Measurements from ENCODE around the gene ADRB1. TPM values are rescaled to one million over a fixed set of nuclear protein-coding genes. Genes with fewer than 3 reads are reported as not detected.

The ADRB1 gene
- total RNA-seq, 4 donors from 2014 or later, result 0.13 to 0.66 (median 0.18) TPM; not detected in 1

GRCh38 chr10:114019226-114019625, 24.4 kb upstream of the ADRB1 start:
- H3K27me3 ChIP-seq, result no peaks in the 10 kb centered on the region
- ATAC-seq (no peak), DNase-seq (no peak)
- H3K4me3 ChIP-seq, result no peak overlapping the region
- in situ Hi-C loops (cut with MboI; ENCODE audit: low sequenced_read_pairs in 4 of 4) (no loop called here), intact Hi-C loops (cut with DNase I; ENCODE audit: low total_unique reads) (no loop called here)
- no peak for TF ChIP-seq POLR2A (IDR thresholded peaks at IDR 0.05)
- no peaks in the 10 kb centered on the region for H3K9me3 ChIP-seq
- H3K4me1 ChIP-seq, result peaks cover 5 to 11% of the 10 kb centered on the region in 2 donors
- H3K36me3 ChIP-seq, result no peaks in the 10 kb centered on the region
- no peak overlapping the region for H3K27ac ChIP-seq

GRCh38 chr10:114021154-114021553, 22.5 kb upstream of the ADRB1 start:
- H3K27me3 ChIP-seq, result no peaks in the 10 kb centered on the region
- no peak overlapping the region for H3K27ac ChIP-seq
- TF ChIP-seq CTCF (IDR thresholded peaks at IDR 0.05 in 4 of 5, conservative IDR thresholded peaks at IDR 0.05 in 1 of 5) (no peak), POLR2A (IDR thresholded peaks at IDR 0.05) (no peak)
- H3K4me1 ChIP-seq, result peaks cover 5 to 11% of the 10 kb centered on the region in 2 donors
- intact Hi-C loops (cut with DNase I; ENCODE audit: low total_unique reads), result no loop called here
- no peak overlapping the region for H3K4me3 ChIP-seq
- DNase-seq (no peak), ATAC-seq (no peak)
- in situ Hi-C loops (cut with MboI; ENCODE audit: low sequenced_read_pairs in 4 of 4), result no loop called here
- H3K36me3 ChIP-seq, result no peaks in the 10 kb centered on the region
- H3K9me3 ChIP-seq, result no peaks in the 10 kb centered on the region

GRCh38 chr10:114021717-114022680, 21.7 kb upstream of the ADRB1 start:
- ATAC-seq (no peak), DNase-seq (no peak)
- H3K36me3 ChIP-seq, result no peaks in the 10 kb centered on the region
- no peak for TF ChIP-seq POLR2A (IDR thresholded peaks at IDR 0.05)
- TF ChIP-seq CTCF (IDR thresholded peaks at IDR 0.05 in 4 of 5, conservative IDR thresholded peaks at IDR 0.05 in 1 of 5), result no peak
- in situ Hi-C loops (cut with MboI; ENCODE audit: low sequenced_read_pairs in 4 of 4), result no loop called here
- no peaks in the 10 kb centered on the region for H3K9me3 ChIP-seq
- H3K4me3 ChIP-seq, result no peak overlapping the region
- H3K27me3 ChIP-seq, result no peaks in the 10 kb centered on the region
- no peak overlapping the region for H3K27ac ChIP-seq
- intact Hi-C loops (cut with DNase I; ENCODE audit: low total_unique reads), result no loop called here
- H3K4me1 ChIP-seq, result peaks cover 5 to 11% of the 10 kb centered on the region in 2 donors

- peaks cover 5 to 11% of the 10 kb centered on the region in 2 donors for H3K4me1 ChIP-seq
- no peak for TF ChIP-seq POLR2A (IDR thresholded peaks at IDR 0.05)
- no peak for TF ChIP-seq CTCF (IDR thresholded peaks at IDR 0.05 in 4 of 5, conservative IDR thresholded peaks at IDR 0.05 in 1 of 5)
Observed at GRCh38 chr10:114022766-114023597, 20.7 kb upstream of the ADRB1 start.

More at GRCh38 chr10:114022766-114023597, 20.7 kb upstream of the ADRB1 start:
- H3K9me3 ChIP-seq, result no peaks in the 10 kb centered on the region
- ATAC-seq (no peak), DNase-seq (no peak)
- intact Hi-C loops (cut with DNase I; ENCODE audit: low total_unique reads) (no loop called here), in situ Hi-C loops (cut with MboI; ENCODE audit: low sequenced_read_pairs in 4 of 4) (no loop called here)
- H3K27ac ChIP-seq, result no peak overlapping the region
- H3K36me3 ChIP-seq, result no peaks in the 10 kb centered on the region
- no peaks in the 10 kb centered on the region for H3K27me3 ChIP-seq
- H3K4me3 ChIP-seq, result no peak overlapping the region

All from gastrocnemius medialis (tissue), 4 donors.